HG03571 (cell line): Measurements from ENCODE around the gene SMYD1.

Source experiments
- ATAC-seq: cut with Tn5 transposase; IDR thresholded peaks from one replicate; pipeline ENCODE4 v1.9.1; 2021; ENCODE audit not compliant: unreplicated experiment

Gene SMYD1

DNA sequence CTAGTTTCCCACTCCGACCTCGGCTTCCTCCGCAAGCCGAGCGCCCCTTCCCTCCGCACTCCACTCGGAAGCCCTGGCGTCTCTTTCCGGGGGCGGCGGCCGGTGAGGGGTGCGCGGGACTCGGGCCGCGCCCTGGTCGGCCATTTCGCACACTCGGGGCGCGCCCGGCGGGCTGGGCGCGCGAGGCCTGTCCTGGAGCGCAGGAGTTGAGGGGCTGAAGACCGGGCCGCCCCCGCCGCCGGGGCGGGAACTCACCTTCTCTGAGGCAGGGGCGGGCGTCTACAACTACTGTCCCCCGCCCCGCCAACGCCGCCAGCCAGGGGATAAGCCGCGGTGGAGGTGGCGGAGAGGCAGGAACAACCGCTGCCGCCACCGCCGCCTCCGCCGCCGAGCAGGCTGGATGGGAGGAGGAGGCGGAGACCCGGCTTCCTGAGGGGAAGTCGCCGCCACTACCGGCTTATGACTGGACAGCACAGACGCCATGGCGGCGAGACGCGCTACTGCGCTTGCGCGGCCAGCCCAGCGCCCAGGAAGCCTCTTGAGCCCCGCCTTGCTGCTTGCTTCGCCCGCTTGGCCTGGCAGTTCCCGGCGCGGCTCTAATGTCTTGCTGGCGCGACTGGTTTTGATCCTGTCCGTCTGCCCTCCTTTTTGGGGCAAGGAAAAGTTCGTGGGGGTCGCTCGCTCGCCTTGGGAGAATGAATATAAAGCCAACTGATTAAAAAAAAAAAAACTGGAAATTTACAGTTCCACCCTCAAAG lies 12.1 kb upstream of the SMYD1 start, which contains the start of gene KRCC1:
KRCC1 (minus strand) TSS at position 413 of the 758 bp plus-strand sequence. CDS start 27,220 bp downstream, outside the sequence.
- ATAC-seq, result peak; percentile 93

DNA sequence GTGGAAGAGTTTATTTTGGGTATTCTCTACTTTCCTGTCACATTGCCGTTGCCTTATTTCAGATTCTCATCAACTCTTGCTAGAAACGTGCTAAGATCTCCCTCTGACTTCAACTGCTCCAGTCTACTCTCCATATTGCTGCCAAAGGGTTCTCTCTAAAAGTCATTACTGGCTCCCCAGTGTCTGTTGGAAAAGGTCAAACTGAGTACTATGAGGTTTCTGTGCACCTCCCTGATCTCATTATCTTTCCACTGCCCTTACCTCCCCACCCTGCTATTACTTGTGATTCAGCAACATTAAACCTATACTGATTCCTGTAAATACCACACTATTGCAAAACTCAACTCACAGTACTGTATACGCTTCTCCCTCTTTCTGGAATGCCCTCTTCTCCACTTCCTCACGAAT lies 10.2 kb upstream of the SMYD1 start:
- no peak for ATAC-seq

DNA sequence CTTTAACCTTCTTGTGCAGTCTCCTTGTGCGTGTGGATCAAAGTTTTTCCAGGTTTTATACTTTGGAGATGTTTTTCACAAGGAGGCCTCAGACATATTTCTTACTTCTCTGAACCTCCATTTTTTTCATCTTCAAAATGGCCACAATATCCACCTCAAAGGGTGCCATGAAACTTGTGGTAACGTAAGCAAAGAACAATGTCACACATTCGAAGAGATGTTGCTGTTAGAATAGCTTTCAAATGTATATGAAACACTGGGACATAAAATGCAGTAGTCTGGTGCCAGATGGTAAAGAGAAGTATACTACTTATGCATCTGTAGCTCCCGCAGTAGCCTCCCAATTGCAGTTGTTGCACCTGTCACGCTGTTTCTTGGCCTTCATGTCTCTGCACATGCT lies 9.4 kb upstream of the SMYD1 start:
- no peak for ATAC-seq

- ATAC-seq, result no peak
These were observed 7.4 kb upstream of the SMYD1 start for GRCh38 chr2:88059979-88060906.

DNA sequence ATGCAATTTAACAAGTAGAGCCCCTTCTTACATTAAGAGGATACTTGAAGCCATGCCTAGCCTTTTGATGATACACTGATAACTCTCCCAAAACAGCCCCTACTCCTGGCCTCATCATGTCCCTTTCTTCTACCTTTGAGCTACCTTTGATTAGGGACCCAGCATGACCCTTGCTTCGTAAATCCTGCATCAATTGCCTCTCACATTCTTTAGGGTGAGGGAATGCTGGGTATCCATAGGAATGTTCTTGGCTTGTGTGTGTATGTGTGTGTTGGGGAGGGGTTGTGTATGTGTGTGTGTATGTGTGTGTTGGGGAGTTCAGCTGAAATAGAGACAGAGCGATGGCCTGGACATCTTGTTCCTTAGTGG lies 6.7 kb upstream of the SMYD1 start:
- ATAC-seq, result no peak

DNA sequence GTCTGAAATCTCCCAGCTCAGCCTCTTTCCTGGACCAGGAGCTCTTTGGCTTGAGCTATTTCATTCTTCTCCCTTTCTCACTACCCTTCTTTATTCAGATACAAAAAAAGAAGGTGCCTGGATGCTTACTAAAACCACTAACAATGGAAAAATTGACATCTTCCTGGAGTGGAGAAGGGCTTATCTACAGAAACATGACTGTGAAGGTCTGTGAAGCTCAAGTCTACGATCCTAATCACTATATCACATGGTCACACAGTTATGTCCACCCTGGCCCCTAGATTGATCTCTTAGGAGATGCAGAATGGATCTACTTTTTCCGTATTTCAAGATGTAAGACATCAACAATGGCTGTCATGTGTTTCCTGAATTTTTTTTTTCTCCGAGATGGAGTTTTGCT lies 6.3 kb upstream of the SMYD1 start:
- ATAC-seq, result no peak

- ATAC-seq, result no peak
These were observed 1.1 kb upstream of the SMYD1 start for GRCh38 chr2:88066543-88066942.

DNA sequence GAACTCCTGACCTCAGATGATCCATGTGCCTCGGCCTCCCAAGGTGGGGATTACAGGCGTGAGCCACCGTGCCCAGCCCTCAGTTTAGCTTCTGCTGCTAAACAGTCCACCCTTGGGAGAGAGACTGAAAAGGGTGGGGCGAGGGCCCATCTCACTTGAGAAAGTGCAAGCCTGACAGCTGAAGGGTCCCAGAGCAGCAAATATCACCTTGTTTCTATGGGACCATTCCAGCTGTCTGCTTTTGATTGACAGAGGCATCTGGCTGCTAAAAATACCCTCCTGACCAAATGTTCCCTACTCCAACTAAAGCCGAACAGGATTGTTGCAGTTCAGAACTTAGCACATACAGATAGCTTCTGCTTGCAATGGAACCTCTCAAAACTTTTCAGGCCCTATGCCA lies 436 bp upstream of the SMYD1 start:
- no peak for ATAC-seq

DNA sequence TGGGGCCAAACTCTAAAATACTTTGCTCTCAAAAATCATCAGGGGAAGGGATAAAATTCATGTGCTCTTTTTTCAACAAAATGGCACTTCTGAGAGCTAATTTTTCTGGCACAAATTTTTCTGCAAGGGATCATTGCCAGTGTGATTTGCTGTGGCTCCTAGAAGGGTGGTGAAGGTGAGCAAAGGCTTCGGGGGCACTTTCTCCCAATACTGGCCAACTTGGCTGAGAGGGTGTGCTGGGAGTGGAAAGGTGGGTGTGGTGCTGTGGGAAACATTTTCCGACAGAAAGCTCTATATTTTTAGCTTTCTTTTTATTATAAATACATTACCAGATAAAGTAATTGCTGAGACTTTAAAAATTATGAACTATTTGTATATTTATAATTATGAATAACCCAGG lies 419 bp downstream of the SMYD1 start:
- no peak for ATAC-seq

GRCh38 chr2:88069117-88069516 lies 1.5 kb downstream of the SMYD1 start:
- no peak for ATAC-seq

DNA sequence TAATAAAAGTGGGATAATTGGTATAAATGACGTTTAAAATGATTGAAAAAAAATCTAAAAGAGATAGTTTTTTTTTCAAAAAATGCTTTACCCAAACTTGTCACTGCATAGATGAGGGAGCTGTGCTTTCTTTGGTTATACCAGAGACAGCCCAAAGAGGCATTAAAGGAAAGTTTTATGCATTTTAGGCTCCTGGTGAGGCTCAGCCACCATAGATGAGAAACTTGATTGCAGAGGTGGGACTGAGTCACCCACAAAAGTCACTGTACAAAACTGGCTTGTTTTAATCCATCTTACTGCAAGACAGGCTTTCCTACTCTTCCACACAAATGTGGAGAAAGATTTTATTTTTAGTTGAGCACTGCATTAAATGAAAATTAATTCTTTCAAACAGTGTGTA lies 2.4 kb downstream of the SMYD1 start:
- no peak for ATAC-seq

- no peak for ATAC-seq
These were observed 3.7 kb downstream of the SMYD1 start for GRCh38 chr2:88071365-88071764.

DNA sequence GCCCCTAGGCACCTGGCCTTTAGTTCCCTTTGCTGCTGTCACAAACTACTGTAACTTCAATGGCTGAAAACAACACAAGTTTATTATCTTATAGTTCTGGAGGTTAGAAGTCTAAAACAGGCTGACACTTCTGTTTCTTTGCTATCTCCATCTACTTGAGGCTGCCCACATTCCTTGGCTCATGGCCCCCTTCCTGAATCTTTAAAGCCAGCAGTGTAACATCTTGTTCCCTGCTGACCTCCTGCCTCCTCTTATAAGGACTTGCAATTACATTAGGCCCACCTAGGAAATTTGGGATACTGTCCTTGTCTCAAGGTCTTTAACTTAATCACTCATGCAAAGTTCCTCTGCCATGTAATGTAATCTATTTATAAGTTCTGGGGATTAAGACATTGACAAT lies 6.5 kb downstream of the SMYD1 start:
- ATAC-seq, result no peak

DNA sequence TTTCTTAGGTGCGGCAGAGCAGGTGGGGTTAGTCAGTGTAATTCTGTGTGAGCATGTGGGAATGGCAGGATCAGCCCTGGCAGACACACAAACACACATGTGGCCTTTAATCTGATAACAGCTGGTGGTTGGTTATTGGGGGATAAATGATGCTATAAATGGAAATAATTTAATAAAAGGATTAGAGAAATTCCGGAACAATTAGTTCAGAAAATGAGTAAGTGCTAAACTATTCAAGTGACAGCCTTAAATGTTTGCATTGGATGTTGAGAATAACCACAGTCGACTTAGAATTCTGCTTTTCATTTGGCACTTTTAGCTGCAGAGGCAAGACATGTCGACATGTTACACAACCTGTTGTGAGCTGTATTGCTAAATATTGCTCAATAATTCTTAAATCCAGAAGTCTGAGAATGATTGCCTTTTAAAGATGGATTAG lies 7.2 kb downstream of the SMYD1 start:
- no peak for ATAC-seq

GRCh38 chr2:88077080-88077479 lies 9.5 kb downstream of the SMYD1 start:
- ATAC-seq, result no peak

DNA sequence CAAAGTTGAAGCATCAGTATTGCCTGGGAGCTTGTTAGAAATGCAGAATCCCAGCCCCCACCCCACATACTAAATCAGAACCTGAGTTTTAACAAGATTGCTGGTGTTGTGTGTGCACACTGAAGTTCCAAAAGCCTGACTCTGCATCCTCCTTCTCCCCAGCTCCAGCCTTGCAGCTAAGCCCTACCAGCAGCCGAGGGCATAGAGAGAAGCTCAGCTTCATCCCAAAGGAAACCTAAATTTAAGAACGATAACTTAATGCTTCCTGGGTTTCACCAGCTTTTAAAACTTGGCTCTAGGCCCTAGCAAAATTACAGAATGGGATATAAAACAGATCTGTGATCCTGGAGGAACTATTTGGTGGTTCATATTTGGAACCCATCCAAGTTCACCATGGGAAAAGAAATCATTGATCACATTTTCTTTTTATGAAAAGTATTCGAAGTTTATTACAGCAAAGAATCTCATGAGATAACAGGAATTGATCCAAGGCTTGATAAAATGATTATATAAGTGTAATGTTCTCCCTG lies 11.1 kb downstream of the SMYD1 start:
- no peak for ATAC-seq

- ATAC-seq, result no peak
These were observed 12.9 kb downstream of the SMYD1 start for GRCh38 chr2:88080545-88080944.

DNA sequence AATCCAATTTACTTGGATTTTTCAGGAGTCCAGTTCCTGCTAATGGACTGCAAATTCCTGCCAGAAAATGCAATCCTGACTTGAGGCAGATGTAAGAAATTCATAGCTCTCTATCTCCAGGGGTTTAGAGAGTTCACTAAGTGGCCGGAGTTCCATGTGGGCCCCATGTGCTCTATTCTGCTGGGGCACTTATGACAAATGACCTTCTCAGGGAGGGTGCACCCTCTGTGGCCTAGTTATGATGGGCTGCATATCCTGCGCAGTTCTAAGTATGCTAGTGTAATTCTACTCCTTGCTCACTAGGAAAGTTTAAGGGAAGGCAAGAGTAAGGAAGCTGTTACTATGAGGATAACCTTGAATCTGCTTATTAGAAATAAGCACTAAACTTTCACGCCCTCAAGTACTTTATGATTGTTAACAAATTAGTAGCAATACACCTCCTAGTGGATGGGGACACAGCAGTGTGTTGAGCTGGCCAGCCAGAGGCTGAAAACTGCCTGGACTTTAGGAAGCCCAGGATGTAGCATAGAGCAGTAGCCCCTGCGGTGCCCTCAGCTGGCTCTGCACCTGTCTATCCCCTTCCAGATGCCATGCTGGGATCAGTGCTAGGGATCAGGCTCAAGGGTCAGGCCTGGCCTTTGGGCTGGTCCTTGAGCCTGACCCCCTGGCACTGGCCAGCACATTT lies 14.4 kb downstream of the SMYD1 start:
- ATAC-seq, result no peak

DNA sequence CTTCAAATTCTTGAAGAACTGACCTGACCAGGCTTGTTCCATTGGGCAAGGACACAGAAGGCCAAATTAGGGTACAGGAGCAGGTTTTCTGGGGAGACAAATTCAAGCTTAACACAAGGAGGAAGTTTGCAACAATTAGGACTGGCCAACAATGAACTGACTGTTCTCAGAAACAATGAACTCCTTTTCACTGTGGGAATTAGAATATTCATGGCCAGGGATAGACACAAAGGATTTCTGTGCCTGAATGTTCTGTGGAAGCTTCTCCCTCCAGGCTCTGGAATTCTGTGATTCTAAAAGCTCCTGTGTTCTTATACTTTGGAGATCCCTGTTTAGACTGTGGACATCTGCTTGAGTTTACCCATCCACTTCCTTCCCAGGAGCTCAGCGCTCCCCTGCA lies 15.2 kb downstream of the SMYD1 start:
- ATAC-seq, result no peak

- no peak for ATAC-seq
These were observed 17.5 kb downstream of the SMYD1 start for GRCh38 chr2:88085099-88085498.

DNA sequence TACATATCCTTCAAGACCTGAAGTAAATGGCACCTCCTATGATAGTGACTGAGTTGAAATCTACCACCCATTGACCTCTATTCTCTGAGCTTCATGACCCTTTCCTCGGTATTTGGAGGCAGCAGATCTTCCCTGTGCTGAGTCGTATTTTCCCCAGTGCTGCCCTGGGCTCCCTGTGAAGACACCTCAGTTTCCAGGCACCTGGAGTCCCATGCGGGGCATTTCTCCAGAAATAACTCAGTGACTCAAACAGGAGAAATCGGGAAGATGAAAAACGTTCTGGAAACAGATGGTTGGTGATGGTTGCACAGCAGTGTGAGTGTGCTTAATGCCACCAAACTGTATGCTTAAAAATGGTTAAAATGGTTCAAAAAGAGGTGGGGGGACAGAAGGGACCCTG lies 18.0 kb downstream of the SMYD1 start:
- ATAC-seq, result no peak
